HG02623 (cell line): ENCODE results near the gene F2RL2.

ENCODE experiments used
- ATAC-seq: cut with Tn5 transposase; IDR thresholded peaks from one replicate; pipeline ENCODE4 v1.9.1; 2021; ENCODE audit warnings: moderate library complexity; ENCODE audit not compliant: unreplicated experiment

F2RL2 gene

GRCh38 chr5:76585783-76586217, 37.4 kb downstream of the F2RL2 start:
- ATAC-seq = no peak

- no peak for ATAC-seq
Measured at GRCh38 chr5:76583163-76584047, 39.8 kb downstream of the F2RL2 start.

GRCh38 chr5:76582230-76583162, 40.7 kb downstream of the F2RL2 start:
- peak; percentile 88 for ATAC-seq

GRCh38 chr5:76580981-76581380, 42.2 kb downstream of the F2RL2 start:
- no peak for ATAC-seq

GRCh38 chr5:76579166-76579937, 43.9 kb downstream of the F2RL2 start:
- no peak for ATAC-seq

GRCh38 chr5:76576996-76577395, 46.2 kb downstream of the F2RL2 start:
- ATAC-seq = no peak

GRCh38 chr5:76576450-76576849, 46.8 kb downstream of the F2RL2 start:
- ATAC-seq = no peak

- ATAC-seq = no peak
Measured at GRCh38 chr5:76571559-76571958, 51.6 kb downstream of the F2RL2 start.

GRCh38 chr5:76570153-76570552, 53.0 kb downstream of the F2RL2 start:
- ATAC-seq = no peak
